Uterus (tissue), 4 donors: ENCODE data around the gene FOXD2. TPM values are rescaled to one million over a fixed set of nuclear protein-coding genes. Genes with fewer than 3 reads are reported as not detected.

ENCODE experiments used
- DNase-seq, 2 donors: peaks; one replicate each; pipeline ENCODE4 v3.0.0-alpha.2; 2019 to 2020
- H3K27ac ChIP-seq, 2 donors: fragments of 200-600 bp; sonication (generic); 1 replicate in 1 of 2; 2 replicates in 1 of 2; pipeline ENCODE4 v1.5.1; 2016 to 2018
- H3K27me3 ChIP-seq, 2 donors: fragments of 200-600 bp; sonication (generic); one replicate each; pipeline ENCODE4 v1.5.1; 2018 to 2019; ENCODE audit warnings: control low read depth in 1 of 2
- H3K36me3 ChIP-seq, 2 donors: fragments of 200-600 bp; sonication (generic); one replicate each; pipeline ENCODE4 v1.5.1; 2019; ENCODE audit warnings: control low read depth in 1 of 2
- H3K4me1 ChIP-seq, 2 donors: fragments of 200-600 bp; sonication (generic); one replicate each; pipeline ENCODE4 v1.5.1; 2018 to 2019; ENCODE audit warnings: control low read depth in 1 of 2
- H3K4me3 ChIP-seq, 2 donors: fragments of 200-600 bp; sonication (generic); 1 replicate in 1 of 2; 2 replicates in 1 of 2; pipeline ENCODE4 v1.5.1; 2018 to 2019; ENCODE audit warnings: mild to moderate bottlenecking in 1 of 2
- H3K9me3 ChIP-seq, 2 donors: fragments of 200-600 bp; sonication (generic); one replicate each; pipeline ENCODE4 v1.5.1; 2019; ENCODE audit warnings: control low read depth in 1 of 2
- CTCF ChIP-seq, 4 experiments: fragments of 200-600 bp in 2 of 4; fragments of 450-650 bp in 2 of 4; sonication (generic) in 2 of 4; IDR thresholded peaks; one replicate each; pipeline ENCODE4 v1.5.1; 2016 to 2019; ENCODE audit warnings: antibody characterized with exemption in 4 of 4, mild to moderate bottlenecking in 2 of 4, moderate library complexity in 1 of 4
- POLR2A ChIP-seq, 2 donors: fragments of 450-650 bp; IDR thresholded peaks; one replicate each; pipeline ENCODE4 v1.6.1; 2016; ENCODE audit warnings: antibody characterized with exemption in 2 of 2, mild to moderate bottlenecking in 1 of 2, moderate library complexity in 1 of 2
- intact Hi-C: fragments of 100-400 bp; cut with DNase I; formaldehyde crosslinking; loops from one replicate; pipeline ENCODE4 v1.15.1; 2023; ENCODE audit warnings: low total_unique reads
- total RNA-seq, 4 donors: library from RNA; depleted of rRNA in 3 of 4; stranded (reverse); fragments of >200 nt in 3 of 4; gene quantifications; one replicate each; pipeline versions ENCODE4 v1.1.0 to v1.2.4, GENCODE V29; 2014 to 2023
- donor health status: DM: yes; HTN: yes; CAD: no.

FOXD2 gene
- total RNA-seq, 4 donors from 2014 or later: 0.62 to 0.67 TPM; not detected in 2

GRCh38 chr1:47433037-47433421 is 4.8 kb upstream of the FOXD2 start:
- H3K4me1 ChIP-seq: peaks cover 0 to 31% of the 10 kb centered on the region in 2 donors
- H3K27ac ChIP-seq: no peak overlapping the region
- no peaks in the 10 kb centered on the region for H3K9me3 ChIP-seq
- no peaks in the 10 kb centered on the region for H3K36me3 ChIP-seq
- intact Hi-C loops: loop anchor here (10.0 kb wide), 1 partner anchor 282 kb away; no protein-coding TSS in a partner anchor
- TF ChIP-seq POLR2A (IDR thresholded peaks at IDR 0.05): no peak
- TF ChIP-seq CTCF (IDR thresholded peaks at IDR 0.05): no peak
- no peak for DNase-seq
- peaks cover 0 to 59% of the 10 kb centered on the region in 2 donors for H3K27me3 ChIP-seq
- H3K4me3 ChIP-seq: no peak overlapping the region

- no peak for DNase-seq
- Histone ChIP-seq H3K27me3 (peaks cover under 1 to 59% of the 10 kb centered on the region in 2 donors), H3K9me3 (no peaks in the 10 kb centered on the region), H3K27ac (no peak overlapping the region), H3K4me1 (peaks cover 0 to 32% of the 10 kb centered on the region in 2 donors), H3K36me3 (no peaks in the 10 kb centered on the region), H3K4me3 (no peak overlapping the region)
- intact Hi-C loops: loop anchor here (10.0 kb wide), 1 partner anchor 281 kb away; no protein-coding TSS in a partner anchor
- TF ChIP-seq POLR2A (IDR thresholded peaks at IDR 0.05): no peak
- no peak for TF ChIP-seq CTCF (IDR thresholded peaks at IDR 0.05)
Measured at GRCh38 chr1:47433477-47434050, 4.3 kb upstream of the FOXD2 start.

- H3K4me1 ChIP-seq: peaks cover 0 to 36% of the 10 kb centered on the region in 2 donors
- peak; percentile 32 to 57 for DNase-seq
- no peaks in the 10 kb centered on the region for H3K36me3 ChIP-seq
- H3K27me3 ChIP-seq: peaks cover 5 to 59% of the 10 kb centered on the region in 2 donors
- TF ChIP-seq POLR2A (IDR thresholded peaks at IDR 0.05) (no peak), CTCF (IDR thresholded peaks at IDR 0.05) (no peak)
- H3K27ac ChIP-seq: no peak overlapping the region
- intact Hi-C loops: loop anchor here (10.0 kb wide), 1 partner anchor 281 kb away; no protein-coding TSS in a partner anchor
- H3K9me3 ChIP-seq: no peaks in the 10 kb centered on the region
- peak overlapping the region in 1 of 2 donors; percentile 12 for H3K4me3 ChIP-seq
Measured at GRCh38 chr1:47434051-47434842, 3.6 kb upstream of the FOXD2 start.

- no peak overlapping the region for H3K27ac ChIP-seq
- H3K36me3 ChIP-seq: no peaks in the 10 kb centered on the region
- H3K4me1 ChIP-seq: peaks cover 0 to 36% of the 10 kb centered on the region in 2 donors
- peak overlapping the region in 1 of 2 donors; percentile 47 for H3K4me3 ChIP-seq
- TF ChIP-seq POLR2A (IDR thresholded peaks at IDR 0.05) (no peak), CTCF (IDR thresholded peaks at IDR 0.05) (no peak)
- intact Hi-C loops: loop anchor here (10.0 kb wide), 1 partner anchor 279 kb away; no protein-coding TSS in a partner anchor
- peaks cover 6 to 61% of the 10 kb centered on the region in 2 donors for H3K27me3 ChIP-seq
- no peak for DNase-seq
- H3K9me3 ChIP-seq: no peaks in the 10 kb centered on the region
Measured at GRCh38 chr1:47435506-47436303, 2.1 kb upstream of the FOXD2 start.
